GM18505 (cell line): ENCODE data around the gene NLGN2.

Source experiments
- ATAC-seq: cut with Tn5 transposase; IDR thresholded peaks from one replicate; pipeline ENCODE4 v1.9.1; 2021; ENCODE audit not compliant: unreplicated experiment
- POLR2A ChIP-seq: IDR thresholded peaks from 4 replicates; pipeline ENCODE4 v1.6.1; 2011; ENCODE audit warnings: borderline replicate concordance; ENCODE audit not compliant: insufficient read depth, insufficient read length; ENCODE audit errors: extremely low read depth

Gene NLGN2

DNA sequence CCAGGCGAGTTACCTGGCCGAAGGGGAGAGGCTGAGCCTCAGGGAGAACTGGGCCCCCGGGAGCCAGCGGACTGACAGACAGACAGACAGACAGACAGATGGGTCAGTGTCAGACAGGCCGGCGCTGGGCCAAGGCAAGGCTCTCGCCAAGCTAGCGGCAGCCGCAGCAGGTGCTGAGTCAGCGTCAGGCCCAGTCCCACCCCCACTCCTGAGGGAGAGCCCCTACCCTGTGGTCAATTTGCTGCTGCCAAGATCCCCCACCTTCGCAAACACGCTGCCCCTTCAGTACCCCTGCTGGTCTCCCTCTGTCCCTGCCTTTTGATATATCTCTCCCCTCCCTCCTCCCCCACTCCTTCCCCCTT, 33.2 kb downstream of the NLGN2 start:
- no peak for ATAC-seq
- TF ChIP-seq POLR2A, result no peak

DNA sequence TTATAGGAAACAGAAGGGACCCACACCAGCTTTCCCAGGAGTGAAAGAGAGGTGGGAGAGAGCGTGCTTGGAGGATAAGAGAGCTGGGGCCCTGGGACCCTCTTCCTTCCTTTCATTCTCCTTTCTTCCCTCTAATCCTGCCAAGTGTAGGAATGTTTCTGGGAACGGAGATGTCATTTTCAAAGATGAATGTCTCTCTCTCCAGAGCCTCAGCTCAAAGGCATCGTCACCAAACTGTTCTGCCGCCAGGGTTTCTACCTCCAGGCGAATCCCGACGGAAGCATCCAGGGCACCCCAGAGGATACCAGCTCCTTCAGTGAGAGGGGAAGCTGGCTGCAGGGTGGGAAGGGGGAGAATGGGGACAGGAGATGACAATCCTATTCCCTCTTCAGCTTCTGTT, 33.6 kb downstream of the NLGN2 start:
- ATAC-seq, result no peak
- TF ChIP-seq POLR2A, result no peak

DNA sequence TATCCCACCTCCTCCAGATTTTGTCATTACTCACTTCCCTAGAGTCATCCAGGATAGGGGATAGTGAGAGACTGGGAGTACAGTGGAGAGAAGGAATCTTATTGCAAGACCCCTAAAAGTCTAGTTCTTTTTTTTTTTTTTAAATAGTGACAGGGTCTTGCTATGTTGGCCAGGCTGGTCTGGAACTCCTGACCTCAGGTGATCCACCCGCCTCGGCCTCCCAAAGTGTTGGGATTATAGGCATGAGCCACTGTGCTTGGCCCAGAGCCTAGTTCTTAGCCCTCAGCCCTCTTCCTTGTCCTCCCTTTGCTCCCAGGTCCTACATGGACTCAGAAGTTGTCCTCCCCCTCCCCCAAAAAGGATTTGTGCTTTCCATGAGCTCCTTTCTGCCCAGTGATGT, 34.5 kb downstream of the NLGN2 start:
- ATAC-seq, result no peak
- no peak for TF ChIP-seq POLR2A

DNA sequence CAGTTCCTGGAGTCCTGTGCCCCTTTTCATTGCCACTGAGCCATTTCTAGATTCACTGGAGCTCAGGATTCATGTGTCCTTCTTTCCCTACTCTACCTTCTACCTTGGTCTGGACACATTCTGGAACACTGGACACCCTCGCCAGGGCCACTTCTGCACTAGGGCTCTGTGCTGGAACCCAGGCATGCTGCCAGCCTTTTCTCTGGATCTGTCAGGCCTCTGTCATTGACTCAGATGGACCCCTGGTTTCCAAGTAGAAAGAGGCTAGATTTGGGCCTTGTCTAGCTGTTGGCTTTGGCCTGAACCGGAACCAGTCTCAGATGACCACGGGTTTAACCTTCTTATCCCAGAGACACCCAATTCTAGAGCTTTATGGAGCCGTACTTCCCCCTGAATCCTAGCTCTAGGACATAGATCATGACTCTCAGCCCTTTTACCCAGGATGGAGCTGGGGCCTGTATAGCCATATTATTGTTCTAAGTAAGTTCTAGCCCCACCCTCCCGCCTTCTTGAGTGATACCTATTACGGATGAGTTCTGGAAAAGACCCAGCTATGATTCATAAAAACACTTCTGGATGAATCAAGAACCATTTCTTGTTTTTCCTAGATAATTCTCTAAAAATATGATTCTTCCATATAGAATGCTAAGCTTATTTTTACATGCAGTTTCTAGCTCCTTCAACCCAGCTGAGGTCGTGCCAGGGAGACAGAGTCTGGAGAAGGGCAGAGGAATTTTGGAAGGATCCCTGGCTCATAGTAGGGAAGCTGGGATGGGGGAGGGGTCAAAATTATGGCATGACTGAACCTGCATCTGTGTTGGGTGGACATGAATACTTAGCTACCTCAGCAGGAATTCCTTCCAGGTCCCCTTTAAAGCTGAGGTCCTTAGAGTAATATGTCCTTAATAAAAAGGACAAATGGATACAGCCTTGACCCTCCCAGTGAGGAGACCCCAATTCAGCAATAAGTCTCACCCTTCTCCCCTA, 36.1 kb downstream of the NLGN2 start:
- no peak for ATAC-seq
- TF ChIP-seq POLR2A, result no peak

DNA sequence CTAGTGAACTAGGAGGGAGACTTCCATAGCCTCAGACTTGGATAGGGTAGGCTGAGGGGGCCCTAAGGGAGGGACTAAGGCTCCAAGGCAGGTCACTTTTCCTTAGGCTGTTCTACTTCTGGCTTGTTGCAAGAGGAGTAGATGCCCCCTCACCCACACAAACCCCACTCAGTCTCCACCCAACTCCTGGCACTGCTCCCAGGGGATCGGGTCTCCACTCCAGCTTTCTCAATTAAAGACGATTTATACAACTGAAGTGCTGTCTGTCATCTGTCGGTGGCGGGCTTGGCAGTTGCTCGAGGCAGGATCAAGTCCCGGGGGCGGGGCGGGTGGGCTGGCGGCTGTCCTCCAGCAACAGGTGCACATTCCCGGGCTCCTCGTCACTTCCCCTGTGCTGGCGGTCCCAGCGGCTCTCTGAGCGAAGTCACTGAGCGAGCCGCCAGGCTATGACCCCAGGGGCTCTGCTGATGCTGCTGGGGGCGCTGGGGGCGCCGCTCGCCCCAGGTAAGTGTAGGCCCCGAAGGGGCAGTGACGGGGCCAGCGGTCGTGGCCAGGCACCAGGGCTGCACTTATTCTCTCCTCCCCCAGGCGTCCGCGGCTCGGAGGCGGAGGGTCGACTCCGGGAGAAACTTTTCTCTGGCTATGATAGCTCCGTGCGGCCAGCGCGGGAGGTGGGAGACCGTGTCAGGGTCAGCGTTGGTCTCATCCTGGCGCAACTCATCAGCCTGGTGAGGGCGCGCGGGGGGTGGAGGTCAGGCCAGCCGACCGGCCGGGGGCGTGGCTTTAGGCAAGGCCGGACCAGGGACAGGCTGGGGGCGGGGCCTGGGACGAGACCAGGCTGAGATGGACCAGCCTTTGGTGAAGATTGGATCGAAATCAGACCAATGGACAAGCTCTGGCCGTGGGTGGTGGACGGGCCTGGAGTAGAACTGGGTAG, 37.3 kb downstream of the NLGN2 start, which contains the start of gene CHRNB1:
Gene CHRNB1 (plus strand): TSS at position 380 of the 937 bp plus-strand sequence. CDS start 67 bp downstream, at position 447.
- TF ChIP-seq POLR2A, result no peak
- no peak for ATAC-seq

DNA sequence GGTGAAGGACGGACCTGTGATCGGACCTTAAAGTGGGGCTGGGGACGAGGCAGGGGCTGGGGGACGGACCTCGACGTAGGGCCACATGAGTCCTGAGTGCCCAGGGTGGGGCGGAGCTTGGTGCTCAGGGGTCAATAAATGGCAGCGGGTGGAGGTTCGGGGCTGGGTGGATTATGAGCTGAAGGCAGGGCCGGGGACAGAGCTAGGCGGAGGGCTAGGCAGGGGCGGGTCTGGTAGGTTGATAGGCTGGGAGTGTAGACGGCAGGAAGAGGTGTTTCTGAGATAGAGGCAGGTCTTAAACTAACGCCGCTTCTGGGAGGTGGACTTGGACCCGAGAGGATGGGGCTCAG, 37.9 kb downstream of the NLGN2 start:
- TF ChIP-seq POLR2A, result no peak
- ATAC-seq, result no peak

DNA sequence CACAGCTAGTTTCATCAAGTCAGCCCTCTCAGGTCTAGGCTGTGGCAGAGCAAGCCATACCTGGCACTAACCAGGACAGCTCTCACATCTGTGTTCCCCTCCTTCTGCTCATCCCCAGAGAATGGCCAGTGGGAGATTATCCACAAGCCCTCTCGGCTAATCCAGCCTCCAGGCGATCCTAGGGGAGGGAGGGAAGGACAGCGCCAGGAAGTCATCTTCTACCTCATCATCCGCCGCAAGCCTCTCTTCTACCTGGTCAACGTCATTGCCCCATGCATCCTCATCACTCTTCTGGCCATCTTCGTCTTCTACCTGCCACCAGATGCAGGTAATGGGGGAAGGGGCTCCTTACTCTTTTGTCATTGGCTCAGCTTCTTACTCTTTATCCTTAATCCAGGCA, 40.8 kb downstream of the NLGN2 start:
- ATAC-seq, result no peak

DNA sequence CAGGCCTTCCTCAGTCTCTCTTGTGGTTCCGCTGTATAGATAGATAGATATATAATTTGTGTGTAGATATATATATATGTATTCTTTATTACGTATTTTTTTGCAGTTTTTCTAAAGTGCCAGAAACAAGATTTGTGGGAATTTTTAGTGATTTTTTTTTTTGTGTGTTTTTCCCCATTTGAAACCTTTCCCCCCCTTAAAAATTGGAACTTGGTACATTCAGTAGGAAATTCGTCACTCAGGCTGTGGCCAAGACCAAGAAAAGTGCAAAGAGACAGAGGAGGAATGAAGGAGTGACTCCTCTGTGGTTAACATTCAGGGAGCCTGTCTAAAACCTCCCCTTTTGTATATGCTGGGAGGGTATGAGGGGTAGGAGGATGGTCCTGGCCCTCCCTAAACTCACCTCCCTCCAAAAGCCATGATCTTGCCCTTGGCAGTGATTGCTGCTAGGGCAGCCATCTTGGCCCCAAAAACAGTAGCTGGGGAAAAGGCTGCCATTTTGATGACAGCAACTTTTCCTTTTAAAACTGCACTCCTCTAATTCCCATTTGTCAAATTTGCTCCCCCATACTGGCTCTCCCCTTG, 52.4 kb downstream of the NLGN2 start:
- no peak for ATAC-seq
- no peak for TF ChIP-seq POLR2A

More for the DNA sequence above, 40.8 kb downstream of the NLGN2 start:
- no peak for TF ChIP-seq POLR2A

DNA sequence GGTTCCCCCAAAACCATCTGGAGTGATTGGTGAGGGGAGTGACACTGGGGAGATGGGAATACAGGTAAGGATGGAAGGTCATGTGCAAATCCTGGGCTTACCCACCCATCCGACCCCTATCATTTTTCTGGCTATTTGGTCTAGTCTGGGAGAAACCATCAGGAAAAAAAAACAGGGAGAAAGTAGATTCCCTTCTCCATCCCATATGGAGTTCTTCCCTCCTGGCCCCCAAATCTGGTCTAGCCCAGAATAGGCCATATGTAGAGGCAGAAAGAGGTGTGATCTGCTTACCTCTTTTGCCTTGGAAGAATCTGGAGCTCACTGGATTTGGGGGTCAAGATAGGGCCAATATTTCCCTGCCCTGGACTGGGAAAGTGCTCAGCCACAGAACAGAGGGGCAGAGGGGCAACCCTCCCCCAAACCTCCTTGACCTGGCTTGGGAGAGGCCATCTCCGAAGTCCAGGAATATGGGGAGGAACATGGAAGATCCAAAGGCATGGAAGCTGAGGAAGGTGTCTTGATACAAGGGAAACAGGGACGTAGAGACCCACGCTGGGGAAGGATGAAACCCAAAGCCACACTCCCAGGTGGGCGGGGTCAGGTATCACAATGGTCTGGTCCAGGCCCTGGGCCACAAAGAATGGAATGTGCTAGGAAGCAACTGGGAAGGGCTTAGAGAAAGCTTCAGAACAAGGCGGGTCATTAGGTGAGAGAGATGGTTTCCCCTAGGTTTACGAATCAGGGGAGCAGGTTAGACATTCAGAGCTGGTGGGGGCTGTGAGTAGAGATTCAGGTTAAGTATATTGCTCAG, 53.4 kb downstream of the NLGN2 start:
- TF ChIP-seq POLR2A, result no peak
- no peak for ATAC-seq

DNA sequence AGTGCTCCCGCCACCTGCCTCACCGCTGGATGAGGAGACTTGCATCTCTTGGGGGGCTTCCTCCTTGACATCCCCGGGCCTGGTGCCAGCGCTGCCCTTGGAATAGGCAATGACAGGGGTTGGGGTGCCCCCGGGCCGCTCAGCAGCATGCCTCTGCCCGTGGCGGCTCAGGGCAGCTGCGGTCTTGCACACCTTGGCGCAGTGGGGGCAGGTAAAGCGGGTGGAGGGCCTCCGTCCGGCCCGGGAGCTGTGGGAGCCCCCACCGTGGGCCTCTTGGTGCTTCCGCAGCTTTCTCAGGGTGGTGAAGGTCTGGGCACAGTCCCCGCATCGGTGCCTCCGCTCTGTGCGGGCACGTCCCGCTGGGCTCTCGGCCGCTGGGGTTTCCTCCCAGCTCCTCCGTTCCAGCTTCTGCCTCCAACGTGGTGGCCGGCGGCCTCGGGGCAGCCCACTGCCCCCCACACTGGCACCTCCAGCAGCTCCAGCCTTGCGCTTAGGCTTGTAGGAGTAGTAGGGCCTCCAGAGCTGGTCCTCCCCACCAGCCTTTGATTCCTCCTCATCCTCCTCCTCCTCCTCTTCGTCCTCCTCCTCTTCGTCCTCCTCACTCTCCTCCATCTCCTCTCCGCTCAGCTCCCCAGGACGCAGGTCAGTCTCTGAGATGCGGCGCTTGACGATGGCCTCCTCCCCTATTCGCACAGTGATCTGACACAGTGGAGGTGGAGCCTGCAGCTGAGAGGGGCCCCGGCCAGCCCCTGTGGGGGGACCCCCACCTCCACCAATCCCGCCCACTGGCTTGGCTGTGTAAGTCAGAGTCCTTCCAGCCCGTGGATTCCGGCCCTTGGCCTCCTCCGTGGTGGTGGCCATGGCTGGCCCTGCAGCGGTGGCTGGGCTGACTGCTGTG, 55.1 kb downstream of the NLGN2 start:
- ATAC-seq, result no peak
- no peak for TF ChIP-seq POLR2A

DNA sequence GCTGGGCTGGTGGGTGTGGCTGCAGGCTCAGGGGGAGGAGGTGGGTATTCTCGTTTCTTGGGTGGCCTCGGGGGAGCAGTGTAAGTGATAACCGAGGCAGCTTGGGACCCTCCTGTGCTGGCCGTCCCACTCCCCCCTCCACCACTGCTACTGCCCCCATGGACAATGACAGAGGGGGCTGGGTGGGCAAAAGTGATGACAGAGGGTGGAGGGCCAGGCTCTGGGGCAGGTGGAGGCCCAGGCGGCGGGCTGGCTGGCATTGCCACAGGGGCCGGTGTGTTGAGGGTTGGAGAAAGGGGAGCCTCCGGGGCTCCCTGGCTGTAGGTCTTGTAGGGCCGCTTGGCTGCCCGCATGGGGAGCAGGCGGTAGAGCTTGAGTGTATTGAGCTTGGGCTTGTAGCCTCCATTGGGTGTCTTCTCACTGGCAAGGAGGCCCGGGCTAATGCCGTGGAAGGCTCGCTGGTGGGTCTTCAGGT, 55.8 kb downstream of the NLGN2 start:
- ATAC-seq, result no peak
- TF ChIP-seq POLR2A, result no peak
